SK-N-SH (cell line): ENCODE results near the gene MAD1L1.

ENCODE experiments used
- CHD2 ChIP-seq: fragments of 150-350 bp; IDR thresholded peaks from 2 replicates; pipeline ENCODE4 v1.6.1; 2018; ENCODE audit warnings: low read length; ENCODE audit not compliant: partially characterized antibody
- CTCF ChIP-seq: fragments of 200-600 bp; sonication (generic); IDR thresholded peaks from 2 replicates; pipeline ENCODE4 v1.6.1; 2017; ENCODE audit warnings: antibody characterized with exemption, mild to moderate bottlenecking, moderate library complexity
- EP300 ChIP-seq, 2 experiments: IDR thresholded peaks; 2 replicates each; pipeline versions ENCODE4 v1.4.0 to v1.6.1; 2012; ENCODE audit warnings: borderline replicate concordance in 1 of 2, low read depth in 1 of 2, low read length in 1 of 2
- GABPA ChIP-seq: IDR thresholded peaks from 2 replicates; pipeline ENCODE4 v1.4.0; 2012; ENCODE audit warnings: low read depth, mild to moderate bottlenecking
- JUND ChIP-seq: IDR thresholded peaks from 2 replicates; pipeline ENCODE4 v1.4.0; 2012
- MAX ChIP-seq: IDR thresholded peaks from 2 replicates; pipeline ENCODE4 v1.4.0; 2012; ENCODE audit warnings: low read depth
- NFIC ChIP-seq: IDR thresholded peaks from 2 replicates; pipeline ENCODE4 v1.4.0; 2012; ENCODE audit warnings: borderline replicate concordance
- POLR2AphosphoS5 ChIP-seq: IDR thresholded peaks from 2 replicates; pipeline ENCODE4 v1.6.1; 2012; ENCODE audit warnings: low read depth, low read length
- RXRA ChIP-seq: IDR thresholded peaks from 2 replicates; pipeline ENCODE4 v1.4.0; 2012; ENCODE audit warnings: low read depth, mild to moderate bottlenecking, borderline replicate concordance
- USF2 ChIP-seq: fragments of 150-350 bp; IDR thresholded peaks from 2 replicates; pipeline ENCODE4 v1.6.1; 2017; ENCODE audit warnings: antibody characterized with exemption, low read length, low read depth, borderline replicate concordance
- YY1 ChIP-seq: IDR thresholded peaks from 2 replicates; pipeline ENCODE4 v1.4.0; 2012; ENCODE audit warnings: low read depth, mild to moderate bottlenecking
- ZBTB33 ChIP-seq: IDR thresholded peaks from 2 replicates; pipeline ENCODE4 v1.4.0; 2012; ENCODE audit warnings: low read depth, borderline replicate concordance

- TF ChIP-seq CTCF (no peak), GABPA (no peak), MAX (no peak), NFIC (no peak), RXRA (no peak), USF2 (no peak), POLR2AphosphoS5 (no peak), CHD2 (no peak), ZBTB33 (no peak), EP300 (IDR thresholded peaks at IDR 0.05; ENCODE audit: borderline replicate concordance in 1 of 2, low read depth in 1 of 2, low read length in 1 of 2) (no peak), YY1 (no peak), JUND (no peak)
These were observed 6.9 kb downstream of the MAD1L1 start for GRCh38 chr7:2225830-2226229.
